Urinary bladder (tissue), 4 donors: Measurements from ENCODE around the gene DGLUCY. TPM values are rescaled to one million over a fixed set of nuclear protein-coding genes. Genes with fewer than 3 reads are reported as not detected.
"Not testable (repeated sequence)": the region's sequence is repeated elsewhere in the genome, so short reads cannot be mapped to it uniquely, and the experiment has no call there.

Experiments
- DNase-seq: peaks from one replicate; pipeline ENCODE4 v3.0.0-alpha.2; 2015; ENCODE audit errors: extremely low spot score
- H3K27ac ChIP-seq: one replicate; pipeline ENCODE4 v1.5.1; 2013; ENCODE audit warnings: low read depth, mild to moderate bottlenecking, moderate library complexity
- H3K36me3 ChIP-seq: one replicate; pipeline ENCODE4 v1.6.1; 2013; ENCODE audit warnings: mild to moderate bottlenecking, moderate library complexity; ENCODE audit not compliant: insufficient read depth
- H3K4me1 ChIP-seq: one replicate; pipeline ENCODE4 v1.6.1; 2013; ENCODE audit warnings: mild to moderate bottlenecking, moderate library complexity; ENCODE audit not compliant: insufficient read depth
- H3K4me3 ChIP-seq: one replicate; pipeline ENCODE4 v1.5.1; 2013; ENCODE audit warnings: low read depth, low read length
- WGBS: extraction: QIAGEN DNeasy Blood & Tissue Kit; methylation state at CpG from one replicate; pipeline ENCODE4 v1.1.7; 2013; 5-methylcytosine and 5-hydroxymethylcytosine counted together
- polyA plus RNA-seq: library from polyadenylated mRNA; stranded (reverse); fragments of 200-250 nt; gene quantifications from one replicate; pipeline ENCODE4 v1.2.3, GENCODE V29; 2013
- total RNA-seq: library from RNA; depleted of rRNA; stranded (reverse); fragments of >200 nt; gene quantifications from one replicate; pipeline ENCODE4 v1.2.3, GENCODE V29; 2014
- donor health status: healthy with polysubstance abuse.
- donor health status: healthy.

Gene DGLUCY
- total and polyA plus RNA-seq, 2 donors, result 44.6 to 55.9 TPM

DNA sequence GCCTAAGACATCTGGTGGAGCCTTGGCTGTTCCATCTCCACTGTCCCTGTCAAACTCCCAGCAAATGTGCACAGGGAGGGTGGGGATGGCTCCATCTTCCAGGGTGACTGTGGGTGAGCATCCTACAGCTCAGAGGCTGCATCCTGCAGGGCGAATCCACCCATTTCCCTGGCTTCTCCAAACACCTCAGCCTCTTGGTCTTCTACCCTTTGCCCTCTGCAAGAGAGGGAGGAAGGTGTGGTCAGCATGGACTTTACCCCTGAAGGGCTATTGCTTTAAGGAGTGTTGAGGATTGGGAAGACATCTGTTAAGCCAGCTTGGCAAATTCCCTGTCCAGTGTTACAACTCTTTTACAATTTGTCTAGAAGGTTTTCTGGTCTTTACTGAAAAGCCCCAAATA lies 23.1 kb upstream of the DGLUCY start:
- H3K4me1 ChIP-seq, result no peaks in the 10 kb centered on the region
- no peak overlapping the region for H3K4me3 ChIP-seq
- WGBS, result 98% methylated on average over 1 of the region's 1 CpG
- H3K36me3 ChIP-seq, result no peaks in the 10 kb centered on the region
- no peak for DNase-seq
- H3K27ac ChIP-seq, result no peak overlapping the region

- H3K4me3 ChIP-seq, result no peak overlapping the region
- H3K27ac ChIP-seq, result no peak overlapping the region
- no peaks in the 10 kb centered on the region for H3K4me1 ChIP-seq
- no peaks in the 10 kb centered on the region for H3K36me3 ChIP-seq
- WGBS, result 95% methylated on average over 3 of the region's 3 CpGs
- no peak for DNase-seq
Observed at GRCh38 chr14:91092073-91092472, 21.8 kb upstream of the DGLUCY start.

- H3K4me3 ChIP-seq, H3K36me3 ChIP-seq, H3K27ac ChIP-seq, H3K4me1 ChIP-seq, DNase-seq: not testable (repeated sequence)
- WGBS, result 96% methylated on average over 14 of the region's 14 CpGs
Observed at GRCh38 chr14:91093743-91094472, 20.0 kb upstream of the DGLUCY start.

DNA sequence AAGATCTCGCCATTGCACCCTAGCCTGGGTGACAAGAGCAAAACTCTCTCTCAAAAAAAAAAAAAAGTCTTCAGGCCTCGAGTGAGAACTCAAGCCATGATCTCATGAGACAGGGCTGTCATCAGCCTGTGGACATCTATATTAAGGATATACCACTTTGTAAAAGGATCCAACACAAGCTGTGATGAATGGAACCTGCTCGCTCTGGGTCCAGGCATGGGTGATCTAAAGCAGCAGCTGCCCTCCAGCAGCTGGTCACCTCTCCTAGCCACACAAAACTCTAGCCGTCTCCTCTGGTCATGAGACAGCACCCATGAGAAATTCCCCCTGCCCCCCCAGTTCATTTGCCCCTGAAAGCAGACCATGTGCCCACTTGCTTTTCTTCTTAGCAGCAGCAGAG lies 19.1 kb upstream of the DGLUCY start:
- H3K4me1 ChIP-seq, result no peaks in the 10 kb centered on the region
- WGBS, result 90% methylated on average over 4 of the region's 4 CpGs
- H3K4me3 ChIP-seq, result no peak overlapping the region
- no peak for DNase-seq
- H3K36me3 ChIP-seq, result no peaks in the 10 kb centered on the region
- H3K27ac ChIP-seq, result no peak overlapping the region

DNA sequence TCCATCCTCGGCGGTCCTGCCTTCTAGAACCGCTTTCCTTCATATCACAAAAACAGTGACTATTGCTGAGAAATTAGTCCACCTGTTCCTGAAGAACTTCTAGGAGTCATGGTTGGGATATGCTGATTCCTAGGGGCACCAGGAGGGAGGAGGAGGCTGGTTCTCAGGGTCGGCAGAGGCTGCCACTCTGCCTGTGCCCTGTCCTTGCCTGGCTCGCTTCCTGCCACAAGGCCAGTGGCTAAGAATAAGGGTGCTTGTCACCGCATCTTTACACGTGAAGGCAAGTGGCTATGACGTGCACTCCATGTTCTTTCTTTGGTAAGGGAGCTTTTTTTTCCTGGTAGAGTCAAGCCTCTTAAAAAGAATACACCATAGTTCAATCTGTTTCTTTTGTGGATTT lies 18.7 kb upstream of the DGLUCY start:
- Histone ChIP-seq H3K36me3 (no peaks in the 10 kb centered on the region), H3K4me1 (no peaks in the 10 kb centered on the region), H3K27ac (no peak overlapping the region), H3K4me3 (no peak overlapping the region)
- no peak for DNase-seq
- 82% methylated on average over 8 of the region's 8 CpGs for WGBS

- H3K36me3 ChIP-seq, DNase-seq: not testable (repeated sequence)
- WGBS, result 88% methylated on average over 5 of the region's 5 CpGs
Observed at GRCh38 chr14:91097657-91098056, 16.2 kb upstream of the DGLUCY start.

GRCh38 chr14:91098591-91098990 lies 15.3 kb upstream of the DGLUCY start:
- no peak overlapping the region for H3K4me3 ChIP-seq
- H3K36me3 ChIP-seq, result no peaks in the 10 kb centered on the region
- 72% methylated on average over 3 of the region's 3 CpGs for WGBS
- no peak for DNase-seq
- no peaks in the 10 kb centered on the region for H3K4me1 ChIP-seq
- no peak overlapping the region for H3K27ac ChIP-seq

More at GRCh38 chr14:91097657-91098056, 16.2 kb upstream of the DGLUCY start:
- H3K4me1 ChIP-seq, H3K4me3 ChIP-seq, H3K27ac ChIP-seq: not testable (repeated sequence)

GRCh38 chr14:91100102-91100501 lies 13.8 kb upstream of the DGLUCY start:
- no peaks in the 10 kb centered on the region for H3K36me3 ChIP-seq
- no peak overlapping the region for H3K4me3 ChIP-seq
- no peak overlapping the region for H3K27ac ChIP-seq
- 86% methylated on average over 5 of the region's 5 CpGs for whole genome bisulfite sequencing
- no peak for DNase-seq
- H3K4me1 ChIP-seq, result no peaks in the 10 kb centered on the region

- no peak overlapping the region for H3K27ac ChIP-seq
- no peaks in the 10 kb centered on the region for H3K36me3 ChIP-seq
- no peaks in the 10 kb centered on the region for H3K4me1 ChIP-seq
- 34% methylated on average over 8 of the region's 8 CpGs for WGBS
- no peak overlapping the region for H3K4me3 ChIP-seq
- no peak for DNase-seq
Observed at GRCh38 chr14:91103116-91103515, 10.8 kb upstream of the DGLUCY start.

- no peak for DNase-seq
- H3K27ac ChIP-seq, result peak overlapping the region; percentile 27
- no peak overlapping the region for H3K4me3 ChIP-seq
- WGBS, result 65% methylated on average over 7 of the region's 7 CpGs
- no peaks in the 10 kb centered on the region for H3K4me1 ChIP-seq
- H3K36me3 ChIP-seq, result no peaks in the 10 kb centered on the region
Observed at GRCh38 chr14:91108941-91109611, 4.8 kb upstream of the DGLUCY start.

GRCh38 chr14:91111443-91111842 lies 2.4 kb upstream of the DGLUCY start:
- WGBS, result 57% methylated on average over 1 of the region's 1 CpG
- Histone ChIP-seq H3K4me3 (no peak overlapping the region), H3K36me3 (no peaks in the 10 kb centered on the region), H3K27ac (no peak overlapping the region), H3K4me1 (no peaks in the 10 kb centered on the region)
- DNase-seq, result no peak

- Histone ChIP-seq H3K27ac (no peak overlapping the region), H3K4me1 (no peaks in the 10 kb centered on the region), H3K4me3 (no peak overlapping the region), H3K36me3 (no peaks in the 10 kb centered on the region)
- 86% methylated on average over 4 of the region's 4 CpGs for WGBS
- no peak for DNase-seq
Observed at GRCh38 chr14:91112194-91112593, 1.7 kb upstream of the DGLUCY start.

DNA sequence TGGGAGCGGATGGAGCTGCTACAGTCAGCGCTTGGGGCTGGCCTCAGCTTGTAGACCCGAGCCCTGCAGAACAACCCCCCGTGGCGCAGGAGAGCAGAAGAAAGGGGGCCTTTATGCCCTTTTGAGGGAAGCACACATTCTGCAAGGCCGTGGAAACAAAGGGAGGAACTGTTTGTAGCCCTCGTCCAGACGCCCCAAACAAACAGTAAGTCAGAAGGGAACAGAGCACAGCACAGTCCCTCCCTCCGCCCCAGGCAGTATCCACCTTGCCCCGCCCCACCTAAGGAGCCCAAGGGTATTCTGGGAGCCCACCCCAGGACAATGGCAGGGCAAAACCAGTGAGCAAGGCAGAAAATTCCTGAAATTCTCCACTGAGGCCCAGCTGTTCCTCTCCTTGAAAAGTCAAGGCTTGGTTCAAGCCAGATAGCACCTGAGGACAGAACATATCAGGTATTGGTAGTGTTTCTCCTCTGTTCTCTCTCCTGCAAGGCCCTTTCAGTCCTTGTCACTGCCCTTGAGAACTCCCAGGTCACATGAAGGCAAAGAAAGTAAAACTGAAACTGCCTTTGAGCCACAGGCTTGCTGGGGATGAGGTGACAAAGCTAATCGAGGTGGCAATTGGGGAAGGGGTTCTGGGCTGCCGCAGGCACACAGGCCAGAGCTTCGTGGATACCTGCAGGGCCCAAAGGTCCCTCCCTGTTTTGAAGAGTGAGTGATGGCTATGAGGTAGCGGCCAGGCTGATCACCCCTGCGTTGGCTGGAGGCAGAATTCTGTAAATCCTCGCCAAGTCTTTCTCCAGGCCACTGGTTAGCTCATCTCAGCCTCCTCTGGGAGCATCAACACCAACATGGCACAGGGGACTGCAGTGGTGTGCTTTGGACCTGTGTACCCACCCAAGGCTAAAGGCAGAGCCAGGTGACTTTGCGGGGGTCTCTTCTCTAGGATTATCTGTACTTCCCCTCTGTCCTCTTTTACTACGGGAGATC lies 499 bp downstream of the DGLUCY start:
- Histone ChIP-seq H3K4me1 (no peaks in the 10 kb centered on the region), H3K27ac (peak overlapping the region; percentile 86), H3K36me3 (no peaks in the 10 kb centered on the region), H3K4me3 (peak overlapping the region; percentile 57)
- WGBS, result 6% methylated on average over 18 of the region's 18 CpGs
- peak; percentile 67 for DNase-seq
